Embryonic facial prominence (tissue), 1 donor: ENCODE results near the gene TMEM8B.

Source experiments
- DNase-seq: peaks from one replicate; pipeline ENCODE4 v3.0.0-alpha.2; 2016; ENCODE audit errors: extremely low spot score

The TMEM8B gene, protein sequence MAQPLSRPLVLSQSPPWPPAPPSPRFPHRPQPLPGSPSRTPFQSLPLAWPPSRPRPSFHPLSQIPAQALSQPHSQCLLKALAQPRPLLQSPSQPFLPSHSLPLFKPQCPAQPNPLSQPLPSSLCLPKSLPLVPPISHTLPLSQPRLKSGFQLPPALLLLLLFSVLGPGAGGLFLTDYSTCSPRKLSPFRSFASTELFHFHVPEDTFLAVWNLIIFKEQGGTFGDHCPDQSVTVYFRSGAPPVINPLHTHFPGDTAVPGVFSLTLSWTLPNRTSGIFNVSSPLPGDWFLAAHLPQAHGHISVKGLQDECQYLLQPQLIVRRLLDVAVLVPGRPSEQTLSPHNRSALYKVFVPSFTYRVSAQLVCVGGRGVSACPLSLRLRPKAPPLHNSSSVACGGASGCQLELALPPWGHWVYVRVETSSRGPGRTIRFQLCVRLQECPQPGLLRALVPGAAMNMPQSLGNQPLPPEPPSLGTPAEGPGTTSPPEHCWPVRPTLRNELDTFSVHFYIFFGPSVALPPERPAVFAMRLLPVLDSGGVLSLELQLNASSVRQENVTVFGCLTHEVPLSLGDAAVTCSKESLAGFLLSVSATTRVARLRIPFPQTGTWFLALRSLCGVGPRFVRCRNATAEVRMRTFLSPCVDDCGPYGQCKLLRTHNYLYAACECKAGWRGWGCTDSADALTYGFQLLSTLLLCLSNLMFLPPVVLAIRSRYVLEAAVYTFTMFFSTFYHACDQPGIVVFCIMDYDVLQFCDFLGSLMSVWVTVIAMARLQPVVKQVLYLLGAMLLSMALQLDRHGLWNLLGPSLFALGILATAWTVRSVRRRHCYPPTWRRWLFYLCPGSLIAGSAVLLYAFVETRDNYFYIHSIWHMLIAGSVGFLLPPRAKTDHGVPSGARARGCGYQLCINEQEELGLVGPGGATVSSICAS

DNA sequence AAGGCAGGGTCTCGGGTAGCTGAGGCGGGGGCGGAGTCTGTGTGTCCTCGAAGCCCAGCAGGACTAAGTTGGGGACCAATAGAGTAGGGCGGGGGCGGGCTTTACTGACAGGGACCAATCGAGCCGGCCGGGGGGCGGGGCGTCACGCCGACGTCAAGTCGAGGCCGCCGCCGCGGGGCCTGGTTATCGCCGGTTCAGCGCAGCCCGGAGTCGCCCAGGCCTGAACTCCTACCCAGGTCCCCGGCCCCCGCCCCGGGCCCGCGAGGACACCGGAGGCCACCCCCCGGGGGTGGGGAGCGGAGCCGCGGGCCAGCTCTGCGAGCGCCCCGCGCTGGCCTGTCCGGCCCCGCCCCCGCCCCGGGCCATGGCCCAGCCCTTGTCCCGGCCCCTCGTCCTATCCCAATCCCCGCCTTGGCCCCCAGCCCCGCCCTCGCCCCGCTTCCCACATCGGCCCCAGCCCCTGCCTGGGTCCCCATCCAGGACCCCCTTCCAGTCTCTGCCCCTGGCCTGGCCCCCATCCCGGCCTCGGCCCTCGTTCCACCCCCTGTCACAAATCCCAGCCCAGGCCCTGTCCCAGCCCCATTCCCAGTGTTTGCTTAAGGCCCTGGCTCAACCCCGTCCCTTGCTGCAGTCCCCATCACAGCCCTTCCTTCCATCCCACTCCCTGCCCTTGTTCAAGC is at the start of gene TMEM8B:
TSS of gene TMEM8B (plus strand) at position 145 of the 680 bp plus-strand sequence. CDS start at position 365, 220 bp downstream.
- DNase-seq, result peak; percentile 88

GRCh38 chr9:35781066-35781465 is 48.0 kb upstream of the TMEM8B start:
- no peak for DNase-seq

DNA sequence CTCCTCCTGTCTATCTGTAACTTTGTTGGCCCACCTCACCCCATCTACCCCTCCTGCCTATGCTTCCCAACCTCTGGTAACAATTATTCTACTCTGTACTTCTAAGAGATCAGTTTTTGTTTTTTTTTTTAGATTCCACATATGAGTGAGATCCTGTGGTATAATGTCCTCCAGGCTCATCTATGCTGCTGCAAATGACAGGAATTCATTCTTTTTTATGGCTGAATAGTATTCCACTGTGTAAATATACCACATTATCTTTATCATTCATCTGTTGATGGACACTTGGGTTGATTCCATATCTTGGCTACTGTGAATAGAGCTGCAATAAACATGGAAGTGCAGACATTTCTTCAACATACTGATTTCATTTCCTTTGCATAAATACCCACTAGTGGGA is 45.6 kb upstream of the TMEM8B start:
- no peak for DNase-seq

- no peak for DNase-seq
Observed at GRCh38 chr9:35789541-35789940, 39.5 kb upstream of the TMEM8B start.

DNA sequence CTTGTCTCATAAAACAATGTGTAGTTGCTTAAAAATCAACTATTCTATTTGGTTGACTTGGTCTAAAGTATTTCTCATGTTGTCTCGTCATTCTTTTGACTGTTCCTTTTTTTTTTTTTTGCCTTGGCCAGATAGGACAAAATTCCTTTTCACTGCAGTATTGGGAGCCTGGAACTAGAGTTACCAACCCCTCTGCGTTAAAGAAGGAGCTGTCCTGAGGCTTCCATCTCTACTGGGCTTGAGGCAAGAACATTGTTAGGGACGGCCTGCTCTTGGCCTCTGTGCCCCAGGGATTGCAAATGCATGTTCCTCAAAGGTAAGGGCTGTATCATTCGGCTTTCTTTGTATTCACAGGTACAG is 39.0 kb upstream of the TMEM8B start:
- no peak for DNase-seq

DNA sequence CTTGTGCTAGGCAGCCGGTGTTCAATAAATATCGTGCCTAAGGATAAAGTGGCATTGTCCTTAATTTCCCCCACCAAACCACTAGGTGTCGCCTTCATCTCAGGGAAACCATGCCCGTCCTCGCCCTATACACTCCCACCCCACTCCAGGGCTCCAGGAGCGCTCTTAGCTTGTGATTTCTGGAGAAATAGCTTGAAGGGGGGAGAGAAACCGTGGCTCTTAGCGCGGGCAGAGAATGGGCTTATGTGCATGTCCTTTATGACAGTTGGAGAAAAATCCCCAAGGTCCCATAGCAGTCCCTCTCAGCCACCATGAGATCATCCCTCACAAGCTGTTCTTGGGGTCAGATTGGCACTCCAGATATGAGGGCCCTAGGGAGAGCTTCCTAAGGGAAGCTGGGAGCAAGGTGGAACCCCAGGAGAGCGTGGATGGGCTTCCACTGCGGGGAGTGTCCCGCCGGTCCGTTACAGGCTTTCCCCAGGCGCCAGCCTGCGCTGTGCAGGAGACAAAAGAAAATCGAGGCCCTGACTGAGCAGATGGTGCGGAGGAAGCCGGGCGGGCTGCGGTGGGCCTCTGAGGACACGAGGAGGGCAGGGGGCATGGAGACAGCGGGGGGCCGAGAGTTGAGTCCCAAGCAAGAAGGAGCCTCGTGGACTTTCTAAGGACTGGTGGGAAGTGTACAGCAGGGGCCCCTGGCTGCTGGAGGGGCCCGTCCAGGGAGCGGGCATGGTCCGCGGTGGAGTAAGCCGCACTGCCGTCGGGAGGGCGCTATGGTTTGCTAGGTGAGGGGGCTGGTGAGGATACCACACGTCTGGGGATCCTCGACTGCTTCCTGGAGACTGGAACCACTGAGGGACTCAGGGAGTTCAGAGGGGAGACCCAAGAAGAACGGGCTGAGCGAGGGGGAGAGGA is 38.4 kb upstream of the TMEM8B start:
- DNase-seq, result peak; percentile 78

DNA sequence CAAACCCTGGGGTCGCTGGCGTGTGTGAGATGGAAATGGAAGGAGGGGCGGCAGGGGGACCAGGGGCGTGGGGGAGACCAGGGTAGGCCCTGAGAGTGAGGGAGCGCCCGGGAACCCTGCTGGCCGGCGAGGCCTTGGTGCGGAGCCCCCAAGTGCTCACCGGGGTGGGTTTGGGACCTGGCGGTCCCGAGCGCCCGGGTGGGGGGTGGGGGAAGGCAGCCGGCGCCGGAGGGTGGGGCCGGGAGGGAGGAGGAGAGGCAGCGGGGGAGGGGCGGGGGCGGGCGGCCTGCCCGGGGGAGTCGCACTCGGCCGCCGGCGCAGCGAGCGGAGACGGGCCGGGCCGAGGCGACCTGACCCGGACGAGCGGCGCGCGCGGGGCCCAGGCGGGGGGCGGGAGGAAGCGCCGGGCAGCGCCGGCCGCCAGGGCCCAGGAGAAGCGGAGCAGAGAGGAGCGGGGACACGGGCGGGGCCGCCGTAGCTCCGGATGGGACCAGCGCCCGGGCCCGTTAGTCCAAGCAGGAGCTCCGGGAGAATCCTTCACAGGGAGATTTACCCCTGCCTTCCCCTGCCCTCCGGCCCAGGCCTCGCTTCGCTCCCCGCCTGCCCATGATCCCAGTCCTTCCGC is 37.6 kb upstream of the TMEM8B start, which contains the start of gene NPR2:
TSS of gene NPR2 (plus strand) at position 295 of the 625 bp plus-strand sequence. CDS start 818 bp downstream, outside the sequence.
- DNase-seq, result no peak

DNA sequence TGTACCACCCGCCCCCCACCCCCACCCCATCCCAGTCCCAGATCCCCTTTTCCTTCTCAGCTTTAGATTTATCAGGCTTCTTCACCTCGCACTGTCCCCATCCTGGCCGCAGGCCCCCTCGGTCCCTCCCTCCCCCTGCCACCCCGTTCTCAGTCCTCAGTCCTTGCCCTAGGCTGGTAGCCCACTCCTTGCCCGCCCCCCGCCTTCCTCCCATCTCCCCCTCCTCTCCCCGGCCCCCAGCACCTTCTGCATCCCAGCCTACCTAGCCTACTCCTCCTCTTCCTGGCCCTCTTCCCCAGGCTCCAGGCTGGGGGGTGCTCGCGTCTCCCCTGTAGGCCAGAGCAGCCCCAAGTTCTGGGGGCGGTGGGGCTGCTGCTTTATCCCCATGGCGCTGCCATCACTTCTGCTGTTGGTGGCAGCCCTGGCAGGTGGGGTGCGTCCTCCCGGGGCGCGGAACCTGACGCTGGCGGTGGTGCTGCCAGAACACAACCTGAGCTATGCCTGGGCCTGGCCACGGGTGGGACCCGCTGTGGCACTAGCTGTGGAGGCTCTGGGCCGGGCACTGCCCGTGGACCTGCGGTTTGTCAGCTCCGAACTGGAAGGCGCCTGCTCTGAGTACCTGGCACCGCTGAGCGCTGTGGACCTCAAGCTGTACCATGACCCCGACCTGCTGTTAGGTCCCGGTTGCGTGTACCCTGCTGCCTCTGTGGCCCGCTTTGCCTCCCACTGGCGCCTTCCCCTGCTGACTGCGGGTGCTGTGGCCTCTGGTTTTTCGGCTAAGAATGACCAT is 36.8 kb upstream of the TMEM8B start:
- DNase-seq, result no peak

DNA sequence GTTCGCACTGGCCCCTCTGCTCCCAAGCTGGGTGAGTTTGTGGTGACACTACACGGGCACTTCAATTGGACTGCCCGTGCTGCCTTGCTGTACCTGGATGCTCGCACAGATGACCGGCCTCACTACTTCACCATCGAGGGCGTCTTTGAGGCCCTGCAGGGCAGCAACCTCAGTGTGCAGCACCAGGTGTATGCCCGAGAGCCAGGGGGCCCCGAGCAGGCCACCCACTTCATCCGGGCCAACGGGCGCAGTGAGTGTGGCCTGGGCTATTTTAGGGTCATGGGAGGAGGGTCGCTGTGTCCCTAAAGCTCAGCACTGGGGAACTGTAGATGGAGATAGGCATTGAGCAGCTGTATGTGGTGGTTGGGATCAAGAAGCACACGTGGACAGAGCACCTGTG is 36.2 kb upstream of the TMEM8B start:
- no peak for DNase-seq

DNA sequence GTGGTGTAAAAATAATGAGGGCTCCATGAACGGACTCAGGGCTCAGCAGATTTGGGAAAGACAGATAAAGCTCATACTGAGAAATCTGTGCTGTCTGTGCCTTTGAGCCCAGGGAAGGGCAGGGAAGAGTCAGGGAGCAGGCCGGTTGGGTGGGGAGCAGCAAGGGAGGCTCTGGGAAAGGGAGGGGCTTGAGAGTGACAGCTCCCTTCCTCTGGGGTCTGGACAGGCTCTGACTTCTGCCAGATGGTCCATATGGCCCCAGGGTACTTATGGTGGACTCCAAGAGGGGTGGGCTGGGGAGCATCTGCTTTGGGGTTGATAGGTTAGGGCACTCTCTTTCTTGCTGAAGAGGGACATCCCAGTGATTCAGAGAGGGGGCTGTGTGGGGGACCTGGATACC is 35.6 kb upstream of the TMEM8B start:
- no peak for DNase-seq

DNA sequence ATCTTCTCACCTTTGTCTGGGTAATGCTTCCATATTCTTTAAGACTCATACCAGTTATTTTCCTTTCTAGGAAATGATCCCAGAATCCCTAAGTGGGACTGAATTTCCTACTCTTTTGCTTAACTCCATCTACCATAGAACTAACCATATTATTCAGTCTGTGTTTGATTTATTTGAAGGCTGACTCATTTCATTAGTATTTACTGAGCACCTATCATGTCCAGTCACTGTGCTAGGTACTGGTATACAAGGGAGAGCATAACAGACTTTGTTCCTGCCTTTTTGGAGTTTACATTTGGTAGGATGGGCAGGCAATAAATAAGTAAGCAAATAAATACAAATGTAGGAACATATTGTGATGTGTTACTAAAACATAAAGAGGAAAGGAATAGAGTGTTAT is 33.3 kb upstream of the TMEM8B start:
- no peak for DNase-seq

DNA sequence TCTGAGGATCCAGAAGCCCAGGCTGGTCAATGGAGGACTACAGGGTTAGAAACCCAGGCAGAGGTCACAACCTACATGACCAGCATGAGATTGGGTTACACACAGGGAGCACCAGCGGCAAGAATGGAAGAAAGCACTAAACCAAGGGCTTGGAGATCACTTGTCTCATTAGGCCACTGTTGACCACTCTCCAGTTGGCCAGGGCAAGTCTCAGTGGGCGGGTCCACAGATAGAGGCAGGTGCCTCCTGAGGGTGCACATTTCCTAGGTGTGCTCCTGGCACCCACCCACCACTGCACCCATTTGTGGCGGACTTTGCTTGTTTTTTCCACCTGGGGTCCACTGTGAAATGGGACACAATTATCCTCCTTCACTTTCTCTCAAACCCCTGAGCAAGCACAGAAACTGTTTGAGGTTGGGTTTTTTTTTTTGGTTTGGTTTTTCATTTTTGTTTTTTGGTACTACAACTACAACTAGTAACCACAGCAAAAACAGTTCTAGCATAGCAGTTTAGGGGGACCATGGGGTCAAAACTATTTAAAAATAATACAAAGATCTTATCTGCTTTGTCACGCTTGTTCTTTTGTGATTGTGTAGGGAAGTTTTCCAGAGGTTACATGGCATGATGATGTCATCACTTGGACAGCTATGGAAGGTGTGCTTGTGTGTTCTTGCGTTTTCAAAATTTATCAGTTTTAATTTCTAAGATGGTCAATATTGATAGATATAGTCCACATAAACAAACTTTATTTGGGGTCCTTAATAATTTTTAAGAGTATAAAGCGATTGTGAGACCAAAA is 31.5 kb upstream of the TMEM8B start:
- DNase-seq, result no peak

GRCh38 chr9:35798658-35799374 is 30.2 kb upstream of the TMEM8B start:
- no peak for DNase-seq

- no peak for DNase-seq
Observed at GRCh38 chr9:35800530-35800929, 28.5 kb upstream of the TMEM8B start.

DNA sequence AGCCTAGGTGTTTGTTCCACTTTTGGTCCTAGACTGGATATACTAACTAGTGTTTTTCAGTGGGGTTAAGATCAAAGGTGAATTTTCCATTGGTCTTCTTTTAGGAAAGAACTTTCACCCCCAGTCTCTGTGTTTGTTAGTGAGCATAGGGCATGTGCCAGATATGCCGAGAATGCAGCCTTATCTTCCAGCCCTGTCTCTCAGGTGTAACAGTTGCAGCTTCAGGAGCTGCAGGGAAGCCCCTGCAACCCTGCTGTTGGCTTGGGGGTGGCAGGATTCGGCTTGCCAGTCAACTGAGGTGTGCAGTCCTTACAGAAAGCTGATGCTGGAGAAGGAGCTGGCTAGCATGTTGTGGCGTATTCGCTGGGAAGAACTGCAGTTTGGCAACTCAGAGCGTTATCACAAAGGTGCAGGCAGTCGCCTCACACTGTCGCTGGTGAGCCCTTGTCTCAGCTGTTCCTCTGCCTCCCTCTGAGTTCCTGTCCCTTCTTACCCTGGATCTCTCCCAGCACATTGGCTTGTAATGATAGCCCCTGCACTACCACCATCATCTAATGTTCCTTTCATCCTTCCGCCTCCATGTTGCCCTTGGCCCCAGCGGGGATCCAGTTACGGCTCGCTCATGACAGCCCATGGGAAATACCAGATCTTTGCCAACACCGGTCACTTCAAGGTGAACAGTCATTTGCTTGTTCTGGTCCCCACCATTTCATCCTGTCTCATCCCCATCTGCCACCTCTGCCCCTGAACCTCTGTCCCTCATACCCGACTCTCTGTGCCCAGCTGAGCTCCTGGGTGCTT is 27.5 kb upstream of the TMEM8B start:
- no peak for DNase-seq

GRCh38 chr9:35806101-35806500 is 22.9 kb upstream of the TMEM8B start:
- no peak for DNase-seq

DNA sequence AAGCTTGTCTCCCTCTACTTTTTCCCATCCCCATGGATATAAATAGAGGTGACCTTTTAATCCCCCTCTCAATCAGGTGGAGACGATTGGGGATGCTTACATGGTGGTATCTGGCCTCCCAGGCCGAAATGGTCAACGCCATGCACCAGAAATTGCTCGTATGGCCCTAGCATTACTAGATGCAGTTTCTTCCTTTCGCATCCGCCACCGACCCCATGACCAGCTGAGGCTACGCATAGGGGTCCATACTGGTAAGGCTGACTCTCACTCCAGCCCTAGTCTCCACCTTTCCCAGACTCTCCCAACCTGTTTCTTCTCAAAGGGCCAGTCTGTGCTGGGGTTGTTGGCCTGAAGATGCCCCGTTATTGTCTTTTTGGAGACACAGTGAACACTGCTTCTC is 20.6 kb upstream of the TMEM8B start:
- no peak for DNase-seq
